Measurements from ENCODE around the gene MATN1.

Gene MATN1

GRCh38 chr1:30715216-30715615, 8.2 kb downstream of the MATN1 start:
- no peak for DNase-seq

GRCh38 chr1:30714536-30715090, 8.8 kb downstream of the MATN1 start:
- DNase-seq: no peak

GRCh38 chr1:30714025-30714424, 9.4 kb downstream of the MATN1 start:
- DNase-seq: no peak

- no peak for DNase-seq
Measured at GRCh38 chr1:30713311-30713710, 10.1 kb downstream of the MATN1 start.

GRCh38 chr1:30712583-30712982, 10.8 kb downstream of the MATN1 start:
- DNase-seq: no peak

GRCh38 chr1:30710407-30710806, 13.0 kb downstream of the MATN1 start:
- DNase-seq: no peak

- DNase-seq: peak in 1 of 2 experiments; percentile 39
Measured at GRCh38 chr1:30708361-30708728, 15.0 kb downstream of the MATN1 start.

GRCh38 chr1:30707412-30708360, 15.7 kb downstream of the MATN1 start:
- DNase-seq: peak; percentile 95 to 98

GRCh38 chr1:30706528-30706927, 16.9 kb downstream of the MATN1 start:
- DNase-seq: peak; percentile 59 to 69

GRCh38 chr1:30705698-30706097, 17.7 kb downstream of the MATN1 start:
- DNase-seq: no peak

GRCh38 chr1:30704765-30705509, 18.4 kb downstream of the MATN1 start:
- no peak for DNase-seq

- no peak for DNase-seq
Measured at GRCh38 chr1:30704271-30704670, 19.1 kb downstream of the MATN1 start.

- DNase-seq: no peak
Measured at GRCh38 chr1:30702823-30703222, 20.6 kb downstream of the MATN1 start.

- no peak for DNase-seq
Measured at GRCh38 chr1:30701258-30701633, 22.1 kb downstream of the MATN1 start.

GRCh38 chr1:30700528-30701257, 22.7 kb downstream of the MATN1 start:
- no peak for DNase-seq

- DNase-seq: no peak
Measured at GRCh38 chr1:30699762-30700161, 23.6 kb downstream of the MATN1 start.

- DNase-seq: no peak
Measured at GRCh38 chr1:30698401-30698981, 24.9 kb downstream of the MATN1 start.

GRCh38 chr1:30697571-30698376, 25.6 kb downstream of the MATN1 start:
- DNase-seq: no peak

- DNase-seq: no peak
Measured at GRCh38 chr1:30696831-30697230, 26.6 kb downstream of the MATN1 start.

GRCh38 chr1:30695439-30695841, 27.9 kb downstream of the MATN1 start:
- no peak for DNase-seq

- no peak for DNase-seq
Measured at GRCh38 chr1:30694280-30695175, 28.9 kb downstream of the MATN1 start.

Measured in NCI-H524 (cell line).